AG04450 (cell line): ENCODE data around the gene LPIN1. TPM values are rescaled to one million over a fixed set of nuclear protein-coding genes. Genes with fewer than 3 reads are reported as not detected.
A peak's percentile ranks its signal among the peaks of the same experiment; 100 is the strongest.

ENCODE experiments used
- CTCF ChIA-PET: fragments of 300-600, 350-600 bp; formaldehyde crosslinking; extraction: SDS; loops from one replicate; lab custom pipeline; 2022; ENCODE audit warnings: antibody characterized with exemption, inconsistent platforms; lab: Charles Lee
- POLR2A ChIA-PET: fragments of 350-600 bp; formaldehyde crosslinking; extraction: SDS; loops from one replicate; lab custom pipeline; 2021; ENCODE audit warnings: antibody characterized with exemption, inconsistent platforms; lab: Yijun Ruan, JAX
- DNase-seq: peaks from one replicate; pipeline ENCODE4 v3.0.0-alpha.2; 2011; ENCODE audit warnings: low read depth, low spot score
- H3K27ac ChIP-seq: one replicate; pipeline ENCODE4 v1.5.1; 2012; ENCODE audit warnings: low read depth, low read length, control low read depth
- H3K27me3 ChIP-seq: one replicate; pipeline ENCODE4 v1.6.0; 2012; ENCODE audit warnings: low read length; ENCODE audit not compliant: control insufficient read depth, insufficient read depth
- H3K4me3 ChIP-seq: 2 replicates; pipeline ENCODE4 v1.5.1; 2011; ENCODE audit warnings: mild to moderate bottlenecking, low read depth, low read length, control low read depth
- H3K9me3 ChIP-seq: 2 replicates; pipeline ENCODE4 v1.5.1; 2012; ENCODE audit warnings: low read length; ENCODE audit not compliant: control insufficient read depth, insufficient read depth
- polyA plus RNA-seq: library from polyadenylated mRNA; depleted of rRNA; stranded (reverse); fragments of >200 nt; gene quantifications from 2 replicates; pipeline ENCODE4 v1.2.3, GENCODE V29; 2011; rRNA removed
- small RNA-seq: library from RNA; depleted of rRNA; stranded (forward); fragments of <200 nt; gene quantifications from one replicate; pipeline ENCODE3, GENCODE V24; 2012; ENCODE audit warnings: low read depth; ENCODE audit not compliant: insufficient read length
- TF ChIP-seq, protein P1 (sequence below): IDR thresholded peaks from 2 replicates; pipeline ENCODE4 v1.5.1; 2011; ENCODE audit warnings: low read depth, low read length, control low read depth, inconsistent platforms

Gene LPIN1
- polyA plus RNA-seq, 1 experiment = 40.5 TPM

DNA sequence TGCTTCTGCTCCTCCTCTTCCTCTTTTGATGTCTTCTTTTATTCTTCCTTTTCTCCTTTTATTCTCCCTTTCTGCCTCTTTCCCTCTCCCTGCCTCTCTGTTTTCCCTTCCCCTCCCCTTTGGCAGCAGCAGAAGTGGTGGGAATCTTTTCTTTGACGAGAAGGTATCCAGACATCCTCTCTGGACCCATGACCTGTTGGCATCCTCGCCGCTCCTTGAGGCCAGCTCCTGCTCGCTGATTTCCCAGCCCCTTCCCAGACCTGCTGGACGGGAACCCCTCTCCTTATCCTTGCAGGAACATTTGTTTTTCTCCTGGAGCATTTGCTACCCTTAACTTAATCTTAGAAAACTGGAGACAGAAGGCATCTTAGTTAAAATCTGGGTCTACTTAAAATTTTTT lies 130.5 kb downstream of the LPIN1 start:
- CTCF ChIA-PET = no interaction called here
- H3K27me3 ChIP-seq = peaks cover 2% of the 10 kb centered on the region
- no peak overlapping the region for H3K27ac ChIP-seq
- no peak overlapping the region for H3K4me3 ChIP-seq
- POLR2A ChIA-PET = no interaction called here
- no peak for DNase-seq
- no peaks in the 10 kb centered on the region for H3K9me3 ChIP-seq
- TF ChIP-seq, protein P1, sequence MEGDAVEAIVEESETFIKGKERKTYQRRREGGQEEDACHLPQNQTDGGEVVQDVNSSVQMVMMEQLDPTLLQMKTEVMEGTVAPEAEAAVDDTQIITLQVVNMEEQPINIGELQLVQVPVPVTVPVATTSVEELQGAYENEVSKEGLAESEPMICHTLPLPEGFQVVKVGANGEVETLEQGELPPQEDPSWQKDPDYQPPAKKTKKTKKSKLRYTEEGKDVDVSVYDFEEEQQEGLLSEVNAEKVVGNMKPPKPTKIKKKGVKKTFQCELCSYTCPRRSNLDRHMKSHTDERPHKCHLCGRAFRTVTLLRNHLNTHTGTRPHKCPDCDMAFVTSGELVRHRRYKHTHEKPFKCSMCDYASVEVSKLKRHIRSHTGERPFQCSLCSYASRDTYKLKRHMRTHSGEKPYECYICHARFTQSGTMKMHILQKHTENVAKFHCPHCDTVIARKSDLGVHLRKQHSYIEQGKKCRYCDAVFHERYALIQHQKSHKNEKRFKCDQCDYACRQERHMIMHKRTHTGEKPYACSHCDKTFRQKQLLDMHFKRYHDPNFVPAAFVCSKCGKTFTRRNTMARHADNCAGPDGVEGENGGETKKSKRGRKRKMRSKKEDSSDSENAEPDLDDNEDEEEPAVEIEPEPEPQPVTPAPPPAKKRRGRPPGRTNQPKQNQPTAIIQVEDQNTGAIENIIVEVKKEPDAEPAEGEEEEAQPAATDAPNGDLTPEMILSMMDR = no peak

Small RNA genes within 50 kb of the gene (small RNA-seq; reads per million reads assigned to genes)
- gene MIR4262 = not detected
- gene MIR548S = 6.7 reads per million, percentile 61 among the genes with 10 or more reads in this experiment

Other genes with a start within 250 kb of the LPIN1 start
- 0.12 and 0.17 TPM in 2 replicates for gene GREB1, start 212.6 kb upstream of the LPIN1 start, polyA plus RNA-seq
- not detected in 2 replicates for gene NTSR2, start 76.4 kb upstream of the LPIN1 start, polyA plus RNA-seq